Mesenchymal stem cell (in vitro differentiated cells and primary cell): ENCODE data around the gene SLC34A3.

Experiments used
- DNase-seq: peaks from one replicate; pipeline ENCODE4 v3.0.0-alpha.2; 2013
- H2AFZ ChIP-seq: one replicate; pipeline ENCODE4 v1.6.1; 2013; ENCODE audit warnings: low read depth, mild to moderate bottlenecking, control low read depth, inconsistent platforms, low read length, moderate library complexity
- H2AK5ac ChIP-seq: 2 replicates; pipeline ENCODE4 v1.6.1; 2013; ENCODE audit warnings: low read length, moderate library complexity, mild to moderate bottlenecking, inconsistent platforms; ENCODE audit not compliant: severe bottlenecking
- H2BK120ac ChIP-seq: one replicate; pipeline ENCODE4 v1.6.1; 2013; ENCODE audit warnings: low read depth, mild to moderate bottlenecking, inconsistent platforms, low read length, moderate library complexity
- H2BK12ac ChIP-seq, 2 experiments: one replicate each; pipeline ENCODE4 v1.6.1; 2013; ENCODE audit warnings: inconsistent platforms in 2 of 2, low read length in 2 of 2, mild to moderate bottlenecking in 2 of 2, moderate library complexity in 2 of 2, control low read depth in 1 of 2
- H2BK15ac ChIP-seq: one replicate; pipeline ENCODE4 v1.6.1; 2013; ENCODE audit warnings: mild to moderate bottlenecking, low read depth, inconsistent platforms; ENCODE audit not compliant: poor library complexity, severe bottlenecking
- H2BK5ac ChIP-seq: 2 replicates; pipeline ENCODE4 v1.6.1; 2013; ENCODE audit warnings: low read depth, mild to moderate bottlenecking, low read length, control low read depth, inconsistent platforms; ENCODE audit not compliant: poor library complexity, severe bottlenecking
- H3K14ac ChIP-seq, 2 experiments: one replicate each; pipeline ENCODE4 v1.6.1; 2013; ENCODE audit warnings: inconsistent platforms in 2 of 2, low read length in 2 of 2, control low read depth in 1 of 2, mild to moderate bottlenecking in 1 of 2, moderate library complexity in 1 of 2
- H3K18ac ChIP-seq, 2 experiments: one replicate each; pipeline ENCODE4 v1.6.1; 2013; ENCODE audit warnings: inconsistent platforms in 2 of 2, low read length in 2 of 2, control low read depth in 1 of 2, low read depth in 1 of 2, mild to moderate bottlenecking in 1 of 2
- H3K23ac ChIP-seq, 2 experiments: one replicate each; pipeline ENCODE4 v1.6.1; 2013; ENCODE audit warnings: inconsistent platforms in 2 of 2, low read length in 2 of 2, mild to moderate bottlenecking in 2 of 2, moderate library complexity in 2 of 2, control low read depth in 1 of 2
- H3K27ac ChIP-seq: 2 replicates; pipeline ENCODE4 v1.5.1; 2013; ENCODE audit warnings: mild to moderate bottlenecking, moderate library complexity, low read length, control low read depth, inconsistent platforms; ENCODE audit not compliant: poor library complexity, severe bottlenecking
- H3K27me3 ChIP-seq, 2 experiments: 2 replicates each; pipeline versions ENCODE4 v1.6.1 to v1.7.0; 2013; ENCODE audit warnings: low read length in 2 of 2, mild to moderate bottlenecking in 2 of 2, moderate library complexity in 2 of 2, control low read depth in 1 of 2, inconsistent platforms in 1 of 2; ENCODE audit not compliant: control insufficient read depth in 1 of 2, insufficient read depth in 1 of 2
- H3K36me3 ChIP-seq, 2 experiments: 2 replicates each; pipeline versions ENCODE4 v1.6.1 to v1.7.0; 2013; ENCODE audit warnings: low read length in 2 of 2, control low read depth in 1 of 2, inconsistent platforms in 1 of 2, low read depth in 1 of 2, mild to moderate bottlenecking in 1 of 2; ENCODE audit not compliant: insufficient read depth in 2 of 2, control insufficient read depth in 1 of 2
- H3K4ac ChIP-seq, 2 experiments: one replicate each; pipeline ENCODE4 v1.6.1; 2013; ENCODE audit warnings: inconsistent platforms in 2 of 2, low read length in 2 of 2, mild to moderate bottlenecking in 2 of 2, moderate library complexity in 2 of 2, control low read depth in 1 of 2, low read depth in 1 of 2
- H3K4me1 ChIP-seq: 2 replicates; pipeline ENCODE4 v1.6.1; 2013; ENCODE audit warnings: low read depth, low read length, control low read depth; ENCODE audit not compliant: control insufficient read depth, insufficient read depth
- H3K4me2 ChIP-seq: 2 replicates; pipeline ENCODE4 v1.6.1; 2013; ENCODE audit warnings: low read length, mild to moderate bottlenecking, inconsistent platforms; ENCODE audit not compliant: poor library complexity, severe bottlenecking
- H3K4me3 ChIP-seq, 2 experiments: 2 replicates each; pipeline versions ENCODE4 v1.5.1 to v1.7.0; 2013; ENCODE audit warnings: low read length in 2 of 2, mild to moderate bottlenecking in 2 of 2, control low read depth in 1 of 2, low read depth in 1 of 2; ENCODE audit not compliant: insufficient read depth in 1 of 2
- H3K79me1 ChIP-seq: replicated peaks from 2 replicates; pipeline ENCODE4 v1.6.1; 2013; ENCODE audit warnings: mild to moderate bottlenecking, control low read depth, low read length, inconsistent platforms; ENCODE audit not compliant: poor library complexity, severe bottlenecking
- H3K9ac ChIP-seq: 2 replicates; pipeline ENCODE4 v1.7.0; 2013; ENCODE audit warnings: mild to moderate bottlenecking, low read length, moderate library complexity
- H3K9me3 ChIP-seq: 2 replicates; pipeline ENCODE4 v1.7.0; 2013; ENCODE audit warnings: mild to moderate bottlenecking, low read length; ENCODE audit not compliant: control insufficient read depth
- H4K8ac ChIP-seq: one replicate; pipeline ENCODE4 v1.6.1; 2013; ENCODE audit warnings: inconsistent platforms, mild to moderate bottlenecking, low read length, moderate library complexity
- H4K91ac ChIP-seq: one replicate; pipeline ENCODE4 v1.6.1; 2013; ENCODE audit warnings: mild to moderate bottlenecking, low read length, inconsistent platforms
- WGBS: methylation state at CpG from one replicate; pipeline ENCODE4 v1.1.7; 2013; ENCODE audit warnings: mixed read lengths; 5-methylcytosine and 5-hydroxymethylcytosine counted together

Gene SLC34A3

GRCh38 chr9:137223078-137223970 lies 7.4 kb upstream of the SLC34A3 start:
- 1% methylated on average over 62 of the region's 63 CpGs for WGBS
- peak overlapping the region in 1 of 2 experiments; percentile 90 for H3K4ac ChIP-seq

DNA sequence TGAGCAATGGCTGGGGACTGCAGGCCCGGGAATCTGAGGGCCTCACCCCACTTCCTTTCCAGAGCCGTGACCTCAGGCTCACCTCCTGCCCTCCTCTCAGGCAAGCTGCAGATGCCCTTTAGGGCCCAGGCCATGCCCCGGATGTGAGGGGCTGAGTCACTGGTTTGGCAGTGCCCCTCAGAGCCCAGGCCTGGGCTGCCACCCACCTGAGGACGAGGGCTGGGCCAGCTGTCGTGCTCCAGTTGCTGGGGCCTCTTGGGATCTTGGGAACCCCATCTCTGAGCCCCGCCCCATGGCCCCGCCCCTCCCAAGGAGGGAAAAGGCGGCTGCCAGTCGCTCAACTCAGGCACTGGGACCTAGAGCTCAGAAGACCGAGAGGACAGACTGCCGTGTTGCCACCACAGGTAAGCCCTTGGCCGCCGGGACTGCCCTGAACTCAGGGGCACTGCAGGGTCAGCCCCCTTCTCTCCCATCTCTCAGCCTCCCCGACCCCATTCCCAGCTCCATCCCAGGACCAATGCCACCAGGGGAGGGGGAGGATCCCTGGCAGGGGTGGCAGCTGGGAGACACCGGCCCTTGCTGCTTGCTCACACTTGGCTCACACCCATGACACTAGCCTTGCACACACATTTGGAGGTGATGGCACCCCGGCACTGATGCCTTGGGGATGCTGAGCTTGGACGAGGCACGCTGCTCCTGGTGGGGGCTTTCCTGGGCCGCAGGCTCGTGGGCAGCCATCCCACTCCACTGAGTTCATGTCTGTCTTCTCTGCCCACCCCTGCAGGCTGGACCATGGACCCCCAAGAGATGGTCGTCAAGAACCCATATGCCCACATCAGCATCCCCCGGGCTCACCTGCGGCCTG lies 5.6 kb upstream of the SLC34A3 start, which contains the start of gene CYSRT1:
Gene CYSRT1 (plus strand): TSS at position 345 of the 865 bp plus-strand sequence. CDS start 448 bp downstream, at position 793.
- H3K27ac ChIP-seq = no peak within 1 kb of the TSS
- no peak within 1 kb of the TSS for H2BK12ac ChIP-seq
- H3K14ac ChIP-seq = no peak within 1 kb of the TSS
- H3K4me2 ChIP-seq = peak within 1 kb of the TSS; percentile 85
- no peak within 1 kb of the TSS for H2BK15ac ChIP-seq
- peak within 1 kb of the TSS; percentile 92 for H3K9ac ChIP-seq
- no peak within 1 kb of the TSS for H2AFZ ChIP-seq
- peak within 1 kb of the TSS; percentile 71 to 86 for H3K4me3 ChIP-seq
- 80% methylated on average over 23 of the region's 23 CpGs for WGBS
- no peak within 1 kb of the TSS for H3K18ac ChIP-seq
- no peak within 1 kb of the TSS for H2BK120ac ChIP-seq
- H4K8ac ChIP-seq = peak within 1 kb of the TSS; percentile 91
- H3K9me3 ChIP-seq = no peaks in the 10 kb centered on the region
- H3K36me3 ChIP-seq = peaks cover 0 to 7% of the 10 kb centered on the region in 2 experiments
- no peak within 1 kb of the TSS for H2BK5ac ChIP-seq
- H3K4ac ChIP-seq = peak within 1 kb of the TSS; percentile 9 to 90
- H3K4me1 ChIP-seq = peaks cover 46% of the 10 kb centered on the region
- H2AK5ac ChIP-seq = no peak within 1 kb of the TSS
- no peaks in the 10 kb centered on the region for H3K79me1 ChIP-seq
- peak within 1 kb of the TSS; percentile 86 for H4K91ac ChIP-seq
- DNase-seq = no peak
- H3K27me3 ChIP-seq = peaks cover 0 to 21% of the 10 kb centered on the region in 2 experiments
- no peak within 1 kb of the TSS for H3K23ac ChIP-seq

More at GRCh38 chr9:137223078-137223970, 7.4 kb upstream of the SLC34A3 start:
- Histone ChIP-seq H2AK5ac (no peak overlapping the region), H3K4me2 (peak overlapping the region; percentile 85), H2BK5ac (no peak overlapping the region), H3K27me3 (peaks cover 0 to 4% of the 10 kb centered on the region in 2 experiments), H3K27ac (peak overlapping the region; percentile 25), H4K8ac (peak overlapping the region; percentile 92), H2BK12ac (no peak overlapping the region), H3K9ac (peak overlapping the region; percentile 92), H4K91ac (peak overlapping the region; percentile 86), H2AFZ (peak overlapping the region; percentile 96), H3K79me1 (no peaks in the 10 kb centered on the region), H3K4me1 (peaks cover 59% of the 10 kb centered on the region), H3K23ac (peak overlapping the region in 1 of 2 experiments; percentile 36), H3K9me3 (no peaks in the 10 kb centered on the region), H3K36me3 (peaks cover 0 to 10% of the 10 kb centered on the region in 2 experiments), H2BK120ac (no peak overlapping the region), H3K18ac (peak overlapping the region; percentile 74 to 93), H3K4me3 (peak overlapping the region; percentile 71 to 86), H2BK15ac (no peak overlapping the region), H3K14ac (peak overlapping the region in 1 of 2 experiments; percentile 97)
- peak; percentile 98 for DNase-seq

- Histone ChIP-seq H3K79me1 (no peaks in the 10 kb centered on the region), H3K18ac (no peak overlapping the region), H2BK5ac (no peak overlapping the region), H2AFZ (no peak overlapping the region), H3K27ac (no peak overlapping the region), H2BK120ac (no peak overlapping the region), H3K27me3 (peaks cover 0 to 29% of the 10 kb centered on the region in 2 experiments), H3K36me3 (peaks cover 0 to 4% of the 10 kb centered on the region in 2 experiments), H3K4me1 (peaks cover 41% of the 10 kb centered on the region), H3K4me2 (no peak overlapping the region), H3K9ac (no peak overlapping the region), H3K4ac (peak overlapping the region in 1 of 2 experiments; percentile 9), H3K4me3 (no peak overlapping the region), H3K14ac (no peak overlapping the region), H3K9me3 (no peaks in the 10 kb centered on the region), H3K23ac (no peak overlapping the region), H2AK5ac (no peak overlapping the region), H4K91ac (peak overlapping the region; percentile 54), H2BK12ac (no peak overlapping the region), H4K8ac (no peak overlapping the region), H2BK15ac (no peak overlapping the region)
- no peak for DNase-seq
- WGBS = 87% methylated on average over 21 of the region's 21 CpGs
Observed at GRCh38 chr9:137225699-137226331, 4.9 kb upstream of the SLC34A3 start.
